GM12874 (cell line): ENCODE results near the gene APP.

Experiments
- CTCF ChIP-seq: IDR thresholded peaks from 2 replicates; pipeline ENCODE4 v1.5.1; 2011; ENCODE audit warnings: low read depth, mild to moderate bottlenecking, control low read depth, low read length, moderate library complexity; ENCODE audit not compliant: insufficient read depth

Gene APP

DNA sequence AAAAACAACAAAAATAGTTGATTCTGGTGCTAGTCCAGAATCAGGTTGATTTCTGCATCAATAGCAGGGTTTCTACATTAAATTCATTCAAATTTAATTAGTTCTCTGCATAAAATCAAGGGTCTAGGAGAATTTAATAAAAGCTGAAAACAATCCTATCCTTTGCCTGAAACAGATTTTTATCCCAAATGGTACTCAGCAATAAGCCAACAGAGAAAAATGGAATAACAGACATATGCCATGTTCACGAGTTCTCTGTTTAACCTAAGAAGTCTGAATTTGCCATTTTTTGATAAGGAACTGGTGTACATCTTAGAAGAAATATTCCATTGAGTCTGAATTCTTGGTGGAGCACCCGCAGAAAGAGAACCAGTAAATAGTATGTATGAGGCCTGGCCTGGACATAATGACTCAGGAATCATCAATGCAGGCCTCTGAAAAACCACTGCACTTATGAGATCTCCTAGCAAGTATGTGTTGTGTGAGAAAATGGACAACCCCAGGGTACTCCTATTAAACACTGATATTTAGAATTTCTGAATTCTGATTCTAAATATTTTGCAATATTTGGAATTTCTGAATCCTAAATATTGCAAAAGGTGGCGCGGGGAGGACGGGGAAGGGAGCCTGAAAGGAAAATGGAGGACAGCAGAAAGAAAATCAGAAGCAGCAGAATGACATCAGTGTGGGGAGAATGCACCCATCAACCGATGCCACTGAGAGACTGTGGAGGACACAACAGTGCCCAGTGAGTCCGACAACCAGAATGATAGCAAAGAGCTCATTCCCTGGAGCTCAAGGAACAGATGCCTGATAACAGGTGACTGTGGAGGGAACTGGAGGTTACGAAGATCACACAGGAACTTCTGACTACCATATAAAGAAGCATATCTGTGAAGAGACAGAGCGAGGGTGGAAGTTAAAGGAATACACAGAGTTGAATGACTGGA is 97.6 kb downstream of the APP start:
- no peak for TF ChIP-seq CTCF

DNA sequence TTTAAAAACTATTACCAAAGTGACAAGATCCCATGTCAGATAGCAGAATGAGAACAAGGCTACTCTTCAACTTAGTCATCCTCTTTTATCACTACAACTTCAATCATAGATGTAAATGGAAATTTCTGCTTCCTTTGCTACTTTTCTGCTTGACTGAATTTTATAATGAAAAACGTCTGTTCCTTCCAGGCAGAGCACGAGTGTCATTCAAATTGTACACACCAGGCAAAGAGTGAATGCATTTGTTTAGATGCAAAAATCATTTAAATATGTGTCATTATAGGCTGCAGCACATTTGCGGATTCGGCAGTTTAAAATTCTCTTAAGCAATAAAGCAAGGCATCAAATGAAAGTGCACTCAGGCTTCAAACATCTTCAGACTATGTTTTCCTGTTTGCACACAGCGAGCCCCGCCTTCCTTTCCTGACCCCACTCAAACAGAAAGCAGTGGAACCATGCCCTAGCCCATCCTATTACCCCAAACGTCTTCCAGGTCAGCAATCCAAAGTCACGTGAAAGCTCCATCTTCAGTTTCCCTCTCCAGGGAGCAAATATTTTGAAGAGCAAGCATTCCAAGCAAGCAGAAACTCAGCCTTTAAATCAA is 99.6 kb downstream of the APP start:
- TF ChIP-seq CTCF: no peak

DNA sequence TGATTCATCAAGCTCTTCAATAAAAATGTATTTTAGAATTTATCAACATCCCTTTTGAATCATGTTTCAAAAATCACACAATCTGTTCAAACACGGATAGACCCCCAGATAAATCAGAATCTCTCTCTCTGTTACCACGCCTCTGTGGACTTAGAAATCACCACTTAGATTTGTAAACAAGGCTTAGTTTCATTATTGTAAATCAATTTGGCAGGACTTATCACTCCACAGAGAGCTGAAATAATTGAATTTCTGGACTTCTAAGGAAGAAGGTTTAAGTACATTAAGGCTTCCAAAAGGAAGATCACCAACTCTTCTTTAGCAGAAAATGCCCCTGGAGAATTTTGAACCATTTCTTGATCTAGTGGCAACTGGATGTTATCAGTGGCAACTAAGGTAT is 100.4 kb downstream of the APP start:
- TF ChIP-seq CTCF: no peak

DNA sequence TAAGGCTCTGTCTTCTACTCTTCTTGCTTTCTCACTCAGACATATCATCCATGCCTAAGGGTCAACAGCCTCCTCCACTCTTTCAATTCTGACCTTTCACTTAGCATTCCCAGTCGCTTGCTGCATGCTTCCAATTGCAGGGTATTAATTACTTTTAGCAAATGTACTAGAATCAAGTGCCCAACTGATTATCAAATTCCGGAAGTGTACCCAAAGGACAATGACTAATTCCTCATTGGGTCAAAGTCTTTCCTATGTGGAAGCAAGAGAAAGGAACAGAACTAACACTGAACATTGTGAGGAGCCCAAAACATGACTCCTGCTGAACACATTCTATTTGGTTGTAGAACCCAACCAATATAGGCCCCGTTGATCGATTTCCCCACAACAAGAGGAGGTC is 101.8 kb downstream of the APP start:
- TF ChIP-seq CTCF: no peak

GRCh38 chr21:26067836-26068594 is 102.6 kb downstream of the APP start:
- TF ChIP-seq CTCF: no peak

DNA sequence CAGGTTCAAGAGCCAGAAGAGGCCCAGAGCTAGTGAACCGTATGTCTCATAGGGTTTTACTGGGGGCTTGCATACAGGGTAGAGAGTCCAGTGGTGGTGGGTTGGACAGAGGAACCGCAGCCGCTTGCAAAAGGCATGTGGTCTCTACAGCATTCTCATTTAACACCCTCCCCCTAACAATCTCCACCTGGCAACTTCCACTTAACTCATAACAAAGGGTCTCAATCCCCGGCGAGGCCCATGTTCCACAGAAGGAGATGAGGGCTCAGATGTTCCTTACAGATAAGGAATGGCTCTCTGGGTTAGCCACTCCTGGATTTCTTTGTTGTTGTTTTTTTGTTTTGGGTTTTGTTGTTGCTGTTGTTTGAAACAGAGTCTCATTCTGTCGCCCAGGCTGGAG is 106.1 kb downstream of the APP start:
- TF ChIP-seq CTCF: no peak

DNA sequence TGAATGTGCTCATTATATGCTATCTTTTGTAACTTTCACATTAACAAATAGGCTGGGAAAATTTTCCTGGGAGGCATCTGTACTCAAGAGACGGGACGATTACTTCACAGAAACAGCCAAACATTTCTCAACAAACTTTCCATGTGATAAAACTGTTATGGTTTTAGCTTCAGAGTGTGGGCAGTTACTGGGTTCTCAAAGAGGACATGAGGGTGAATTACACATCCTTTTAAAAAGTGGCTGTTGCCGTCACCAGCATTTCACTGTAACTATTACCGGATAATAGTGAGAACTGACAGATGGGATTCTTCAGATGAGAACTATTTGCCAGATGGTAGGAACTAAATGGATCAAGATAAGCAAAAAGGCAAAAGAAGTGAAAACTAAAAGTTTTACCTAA is 109.1 kb downstream of the APP start:
- TF ChIP-seq CTCF: no peak
